ENCODE data around the gene HUS1B. TPM values are rescaled to one million over a fixed set of nuclear protein-coding genes. Genes with fewer than 3 reads are reported as not detected.

Gene HUS1B
- total RNA-seq, 2 donors from 2014 or later: 2.3 to 7.8 TPM

DNA sequence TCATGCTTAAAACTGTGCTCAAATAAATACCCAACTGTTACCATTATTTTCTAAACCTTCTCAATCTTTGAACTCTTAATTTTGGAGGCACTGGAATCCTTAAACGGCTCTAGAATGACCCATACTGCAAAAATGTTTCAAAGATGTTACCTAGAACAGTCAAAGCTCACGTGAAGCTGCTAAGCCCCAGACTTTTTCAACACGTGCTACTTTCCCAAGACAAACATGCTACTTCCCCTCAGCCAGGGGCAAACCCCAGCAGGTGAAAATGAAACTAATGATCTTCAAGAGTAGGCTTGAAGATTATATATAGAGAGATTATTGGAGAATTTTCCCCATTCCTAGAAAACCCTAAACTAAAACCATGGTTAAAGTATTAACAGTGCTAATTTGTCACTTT lies 28.1 kb downstream of the HUS1B start:
- DNase-seq (ENCODE audit: low spot score) (no peak), ATAC-seq (no peak)
- Mint-ChIP-seq H3K27ac (no peak overlapping the region), H3K4me1 (ENCODE audit: low read depth in 2 of 2) (peaks cover 10 to 12% of the 10 kb centered on the region in 2 donors), H3K36me3 (no peaks in the 10 kb centered on the region), H3K9me3 (no peaks in the 10 kb centered on the region), H3K27me3 (no peaks in the 10 kb centered on the region), H3K4me3 (no peak overlapping the region)

DNA sequence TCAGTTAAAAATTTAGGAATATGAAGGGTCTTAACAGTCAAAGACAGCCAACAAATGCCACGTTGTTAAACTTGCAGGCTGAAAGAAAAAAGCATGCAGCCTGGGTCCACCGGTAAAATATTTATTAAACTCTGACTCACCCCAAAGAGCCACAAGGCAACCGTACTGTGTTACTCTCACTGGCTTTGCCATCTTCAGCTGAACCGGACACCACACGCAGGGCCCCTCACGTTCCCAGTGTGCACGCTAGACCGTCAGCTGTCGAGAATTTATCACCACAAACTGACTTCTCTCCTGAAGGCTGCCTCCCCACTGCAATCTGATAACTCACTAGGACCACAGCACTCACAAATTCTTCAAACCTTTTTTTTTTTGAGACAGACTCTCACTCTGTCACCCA lies 30.7 kb downstream of the HUS1B start:
- H3K4me1 Mint-ChIP-seq (ENCODE audit: low read depth in 2 of 2): peaks cover 13 to 15% of the 10 kb centered on the region in 2 donors
- no peaks in the 10 kb centered on the region for H3K36me3 Mint-ChIP-seq
- H3K4me3 Mint-ChIP-seq: no peak overlapping the region
- H3K9me3 Mint-ChIP-seq: no peaks in the 10 kb centered on the region
- H3K27me3 Mint-ChIP-seq: no peaks in the 10 kb centered on the region
- no peak overlapping the region for H3K27ac Mint-ChIP-seq
- no peak for DNase-seq (ENCODE audit: low spot score)
- no peak for ATAC-seq

DNA sequence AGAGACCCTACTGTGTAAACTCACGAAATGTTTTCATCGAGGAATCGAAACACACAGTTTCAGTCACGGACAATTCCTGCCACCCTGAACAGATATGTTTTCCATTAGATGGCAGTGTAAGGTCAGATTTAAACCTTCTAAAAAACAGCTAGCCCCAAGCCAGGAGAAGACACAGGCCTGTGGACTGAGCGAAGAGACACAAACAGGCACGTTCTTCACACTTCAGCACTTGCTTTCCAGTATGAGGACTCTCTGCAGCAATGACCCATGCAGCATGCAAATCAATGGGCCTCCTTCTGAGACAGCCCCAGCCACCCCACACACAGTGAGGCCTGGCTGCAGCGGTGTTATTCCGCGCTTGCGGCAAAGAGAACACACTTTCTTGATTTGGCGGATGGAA lies 31.9 kb downstream of the HUS1B start:
- ATAC-seq: no peak
- Mint-ChIP-seq H3K27me3 (no peaks in the 10 kb centered on the region), H3K36me3 (no peaks in the 10 kb centered on the region), H3K4me1 (ENCODE audit: low read depth in 2 of 2) (peaks cover 15 to 23% of the 10 kb centered on the region in 2 donors), H3K4me3 (no peak overlapping the region), H3K27ac (no peak overlapping the region), H3K9me3 (no peaks in the 10 kb centered on the region)
- DNase-seq (ENCODE audit: low spot score): no peak

DNA sequence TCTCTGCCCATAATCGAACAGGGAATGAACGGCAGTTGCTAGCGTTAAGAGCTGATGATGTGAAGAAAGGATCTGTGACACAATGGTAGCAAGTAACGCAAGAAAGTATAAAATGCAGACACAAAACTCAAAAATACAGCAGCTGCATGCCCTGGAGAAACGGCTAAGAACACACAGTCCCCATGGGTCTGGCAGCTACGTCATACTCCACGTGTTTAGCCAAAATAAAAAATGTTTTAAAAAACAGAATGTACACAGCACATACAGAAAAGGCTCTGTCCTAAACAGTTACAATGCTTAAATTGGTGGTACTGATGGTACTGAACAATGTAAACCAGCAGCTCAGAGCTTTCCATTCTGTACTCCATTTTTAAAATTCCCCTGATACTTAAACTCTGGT lies 34.4 kb downstream of the HUS1B start:
- no peak overlapping the region for H3K27ac Mint-ChIP-seq
- H3K27me3 Mint-ChIP-seq: no peaks in the 10 kb centered on the region
- no peak for ATAC-seq
- no peak for DNase-seq (ENCODE audit: low spot score)
- H3K9me3 Mint-ChIP-seq: no peaks in the 10 kb centered on the region
- no peaks in the 10 kb centered on the region for H3K36me3 Mint-ChIP-seq
- H3K4me1 Mint-ChIP-seq (ENCODE audit: low read depth in 2 of 2): peaks cover 8 to 15% of the 10 kb centered on the region in 2 donors
- no peak overlapping the region for H3K4me3 Mint-ChIP-seq

DNA sequence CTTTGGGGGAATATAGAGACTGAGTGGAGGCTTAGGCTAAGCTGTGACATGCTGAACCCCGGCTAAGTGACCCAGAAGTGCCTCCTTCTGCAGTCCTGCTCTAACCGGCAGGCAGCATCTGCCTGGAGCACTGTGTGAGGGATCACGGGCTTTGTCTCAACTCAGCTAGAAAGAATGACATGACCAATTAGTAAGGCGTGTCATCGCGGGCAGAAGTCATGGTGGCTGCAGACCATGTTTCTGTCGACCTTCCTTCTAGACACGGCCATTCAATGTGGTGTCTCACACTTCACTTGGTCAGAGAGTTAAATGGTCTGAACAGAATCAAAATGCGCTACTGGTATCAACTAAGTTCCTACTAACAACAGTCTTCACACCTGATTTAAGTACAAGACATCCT lies 35.0 kb downstream of the HUS1B start:
- H3K36me3 Mint-ChIP-seq: no peaks in the 10 kb centered on the region

DNA sequence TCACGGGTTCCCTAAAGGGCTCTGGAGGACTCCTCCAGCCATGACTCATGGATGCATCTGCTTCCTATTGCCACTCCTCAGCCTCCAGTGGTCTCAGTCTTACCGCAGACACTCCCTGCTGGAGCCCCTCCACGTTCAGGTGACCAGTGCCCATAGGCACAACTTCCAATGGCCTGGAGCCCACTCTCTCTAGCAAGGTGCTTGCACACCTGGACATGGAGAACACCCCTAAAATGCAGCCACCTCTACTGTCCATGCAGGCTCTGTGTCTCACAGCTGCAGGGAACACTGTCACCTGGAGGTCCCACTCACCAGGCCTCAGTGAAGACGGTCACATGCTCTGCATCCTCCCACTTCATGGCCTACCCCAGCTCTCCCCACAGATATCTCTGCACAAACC lies 36.0 kb downstream of the HUS1B start:
- DNase-seq (ENCODE audit: low spot score) (no peak), ATAC-seq (peak in 1 of 2 donors; percentile 53)
- no peak overlapping the region for H3K4me3 Mint-ChIP-seq
- H3K27me3 Mint-ChIP-seq: no peaks in the 10 kb centered on the region
- H3K9me3 Mint-ChIP-seq: no peaks in the 10 kb centered on the region
- peaks cover 2% of the 10 kb centered on the region for H3K36me3 Mint-ChIP-seq
- peaks cover 8 to 16% of the 10 kb centered on the region in 2 donors for H3K4me1 Mint-ChIP-seq (ENCODE audit: low read depth in 2 of 2)
- no peak overlapping the region for H3K27ac Mint-ChIP-seq

More for the DNA sequence above, 35.0 kb downstream of the HUS1B start:
- Mint-ChIP-seq H3K9me3 (no peaks in the 10 kb centered on the region), H3K27me3 (no peaks in the 10 kb centered on the region), H3K27ac (no peak overlapping the region), H3K4me3 (no peak overlapping the region), H3K4me1 (ENCODE audit: low read depth in 2 of 2) (peaks cover 8 to 15% of the 10 kb centered on the region in 2 donors)
- DNase-seq (ENCODE audit: low spot score): no peak
- no peak for ATAC-seq

DNA sequence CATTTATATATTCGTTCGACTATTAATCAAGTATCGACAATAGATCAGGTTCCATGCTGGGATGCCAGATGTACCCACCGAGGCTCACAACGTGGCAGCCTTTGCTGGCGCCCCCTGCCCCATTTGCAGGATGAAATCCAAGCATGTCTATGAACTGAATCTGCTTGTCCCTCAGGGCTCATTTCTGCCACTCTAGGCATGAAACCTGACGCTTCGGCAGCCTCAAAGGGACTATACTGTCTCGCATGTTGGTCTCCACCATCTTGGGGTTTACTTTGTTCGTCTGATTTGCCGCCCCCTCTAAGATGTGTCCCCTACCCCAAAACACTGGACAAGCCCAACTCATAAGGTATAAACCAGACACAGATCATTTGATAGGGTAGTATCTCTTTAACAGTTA lies 36.7 kb downstream of the HUS1B start:
- Mint-ChIP-seq H3K9me3 (no peaks in the 10 kb centered on the region), H3K4me1 (ENCODE audit: low read depth in 2 of 2) (peaks cover 8 to 18% of the 10 kb centered on the region in 2 donors), H3K27ac (no peak overlapping the region)

DNA sequence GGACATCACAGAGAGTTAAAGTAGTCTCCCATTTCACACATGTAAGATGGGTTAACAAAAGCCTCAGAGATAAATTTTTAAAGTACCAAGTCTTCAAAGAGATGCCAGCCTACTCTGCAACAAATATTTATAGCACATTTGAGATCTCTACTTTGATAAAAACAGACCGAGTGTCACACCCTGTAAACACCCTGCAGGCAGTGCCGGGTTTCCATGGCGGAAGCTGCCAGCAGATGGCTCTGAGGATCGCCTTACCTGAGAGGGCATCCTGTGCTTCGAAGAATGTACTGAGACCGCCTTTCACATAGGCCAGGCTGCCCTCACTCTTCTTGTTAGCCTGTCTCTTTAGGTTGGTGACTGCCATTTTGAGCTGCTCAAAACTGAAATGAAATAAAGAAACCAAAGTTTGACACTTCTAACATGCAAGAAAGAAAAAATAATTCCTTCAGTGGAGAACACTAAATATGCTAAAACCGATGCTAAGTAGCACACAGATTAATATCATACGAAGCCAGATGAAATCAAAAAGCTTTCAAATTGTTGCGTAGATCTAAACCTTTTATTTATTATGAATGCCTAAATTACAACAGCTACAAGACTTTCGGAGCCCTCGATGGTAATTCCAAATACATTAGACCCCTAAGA lies 39.3 kb downstream of the HUS1B start:
- H3K27ac Mint-ChIP-seq: no peak overlapping the region
- no peaks in the 10 kb centered on the region for H3K9me3 Mint-ChIP-seq
- H3K36me3 Mint-ChIP-seq: peaks cover 5% of the 10 kb centered on the region
- H3K27me3 Mint-ChIP-seq: no peaks in the 10 kb centered on the region
- H3K4me1 Mint-ChIP-seq (ENCODE audit: low read depth in 2 of 2): peaks cover 0 to 18% of the 10 kb centered on the region in 2 donors
- H3K4me3 Mint-ChIP-seq: no peak overlapping the region
- DNase-seq (ENCODE audit: low spot score): no peak
- ATAC-seq: no peak

More for the DNA sequence above, 36.7 kb downstream of the HUS1B start:
- no peak for DNase-seq (ENCODE audit: low spot score)
- no peak for ATAC-seq
- Mint-ChIP-seq H3K36me3 (peaks cover 5% of the 10 kb centered on the region), H3K27me3 (no peaks in the 10 kb centered on the region), H3K4me3 (no peak overlapping the region)

DNA sequence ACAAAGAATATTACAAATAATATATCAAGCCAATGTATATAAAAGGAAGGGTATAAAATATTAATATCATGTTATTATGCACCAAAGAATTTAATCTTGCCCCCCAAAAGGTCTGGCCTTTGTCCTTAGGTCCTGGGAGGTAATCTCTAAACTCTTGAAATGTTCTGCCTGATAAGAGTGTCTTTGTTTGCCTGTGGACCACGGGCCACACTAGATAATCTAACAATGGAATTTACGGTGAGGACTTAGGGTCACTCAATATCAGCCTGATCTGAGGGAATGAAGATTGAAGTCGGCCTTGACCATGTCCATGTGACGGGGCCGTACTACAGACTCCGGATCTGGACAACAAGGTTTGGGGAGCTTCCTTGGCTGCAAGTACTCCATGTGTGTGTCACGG lies 42.9 kb downstream of the HUS1B start:
- Mint-ChIP-seq H3K27ac (no peak overlapping the region), H3K4me1 (ENCODE audit: low read depth in 2 of 2) (peaks cover 6 to 11% of the 10 kb centered on the region in 2 donors), H3K4me3 (no peak overlapping the region), H3K9me3 (no peaks in the 10 kb centered on the region), H3K27me3 (no peaks in the 10 kb centered on the region), H3K36me3 (peaks cover 7% of the 10 kb centered on the region)
- no peak for ATAC-seq
- DNase-seq (ENCODE audit: low spot score): no peak

DNA sequence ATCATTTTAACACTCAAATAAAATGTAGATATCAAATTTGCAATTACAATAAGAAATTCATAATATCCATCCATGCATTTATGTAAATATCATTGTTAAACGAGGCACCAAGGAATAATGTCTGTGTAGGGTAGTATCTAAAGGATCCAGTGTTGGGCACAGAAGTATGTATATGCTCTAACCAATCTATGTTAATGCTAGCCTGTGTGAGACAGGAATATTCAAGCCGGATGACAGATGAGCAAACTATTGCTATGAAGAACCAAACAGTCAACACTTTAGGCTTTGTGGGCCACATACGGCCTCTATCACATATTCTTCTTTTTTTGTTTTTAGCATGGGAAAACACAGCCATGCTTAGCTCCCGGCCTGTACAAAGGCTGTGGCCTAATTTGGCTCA lies 45.0 kb downstream of the HUS1B start:
- peaks cover 12% of the 10 kb centered on the region for H3K36me3 Mint-ChIP-seq
- DNase-seq (ENCODE audit: low spot score): no peak
- no peaks in the 10 kb centered on the region for H3K27me3 Mint-ChIP-seq
- peaks cover 6 to 11% of the 10 kb centered on the region in 2 donors for H3K4me1 Mint-ChIP-seq (ENCODE audit: low read depth in 2 of 2)
- H3K4me3 Mint-ChIP-seq: no peak overlapping the region
- ATAC-seq: no peak
- H3K27ac Mint-ChIP-seq: peak overlapping the region in 1 of 2 donors; percentile 38
- H3K9me3 Mint-ChIP-seq: no peaks in the 10 kb centered on the region

DNA sequence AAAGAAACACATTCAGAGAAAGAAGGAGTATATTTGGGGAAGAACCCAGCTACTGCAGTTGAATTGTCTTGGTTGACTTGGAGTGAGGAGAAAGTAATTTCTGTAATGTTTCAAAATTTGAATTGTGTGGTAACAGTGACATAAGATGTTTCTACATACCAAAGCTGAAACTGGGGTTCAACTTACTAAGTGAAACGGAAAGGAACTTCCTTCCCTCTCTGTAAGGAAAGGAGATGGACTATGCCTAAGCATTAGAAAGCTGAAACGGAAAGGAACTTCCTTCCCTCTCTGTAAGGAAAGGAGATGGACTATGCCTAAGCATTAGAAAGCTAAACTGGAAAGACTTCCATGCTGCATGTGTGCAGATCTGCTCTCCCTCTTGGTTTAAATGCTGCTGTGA lies 46.0 kb downstream of the HUS1B start:
- Mint-ChIP-seq H3K36me3 (peaks cover 17% of the 10 kb centered on the region), H3K9me3 (no peaks in the 10 kb centered on the region), H3K27ac (peak overlapping the region in 1 of 2 donors; percentile 48), H3K4me3 (no peak overlapping the region), H3K4me1 (ENCODE audit: low read depth in 2 of 2) (peaks cover 5 to 11% of the 10 kb centered on the region in 2 donors), H3K27me3 (no peaks in the 10 kb centered on the region)
- ATAC-seq (peak in 1 of 2 donors; percentile 45), DNase-seq (ENCODE audit: low spot score) (no peak)

DNA sequence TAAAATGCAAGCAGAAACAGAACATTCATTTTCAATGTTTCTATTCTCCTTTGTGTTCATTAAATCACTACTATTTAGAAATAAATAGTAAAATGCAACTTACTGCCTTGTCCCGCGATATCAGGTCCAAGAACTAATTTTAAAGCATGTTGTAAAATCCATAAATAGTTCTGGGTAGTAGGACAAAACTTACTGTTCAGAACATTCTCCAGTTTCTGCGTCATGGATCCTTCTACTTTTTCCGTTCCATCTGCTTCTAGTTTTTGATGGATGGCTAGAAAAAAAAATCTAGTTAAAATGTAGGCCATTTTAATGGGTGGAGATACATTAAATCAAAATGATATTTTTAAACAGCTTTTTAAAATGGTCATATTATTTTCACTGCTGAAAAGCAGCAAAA lies 47.0 kb downstream of the HUS1B start:
- H3K27ac Mint-ChIP-seq: no peak overlapping the region
- no peak for DNase-seq (ENCODE audit: low spot score)
- ATAC-seq: no peak
- H3K4me3 Mint-ChIP-seq: no peak overlapping the region
- no peaks in the 10 kb centered on the region for H3K9me3 Mint-ChIP-seq
- H3K4me1 Mint-ChIP-seq (ENCODE audit: low read depth in 2 of 2): peaks cover 4 to 12% of the 10 kb centered on the region in 2 donors
- no peaks in the 10 kb centered on the region for H3K27me3 Mint-ChIP-seq
- H3K36me3 Mint-ChIP-seq: peaks cover 18% of the 10 kb centered on the region

DNA sequence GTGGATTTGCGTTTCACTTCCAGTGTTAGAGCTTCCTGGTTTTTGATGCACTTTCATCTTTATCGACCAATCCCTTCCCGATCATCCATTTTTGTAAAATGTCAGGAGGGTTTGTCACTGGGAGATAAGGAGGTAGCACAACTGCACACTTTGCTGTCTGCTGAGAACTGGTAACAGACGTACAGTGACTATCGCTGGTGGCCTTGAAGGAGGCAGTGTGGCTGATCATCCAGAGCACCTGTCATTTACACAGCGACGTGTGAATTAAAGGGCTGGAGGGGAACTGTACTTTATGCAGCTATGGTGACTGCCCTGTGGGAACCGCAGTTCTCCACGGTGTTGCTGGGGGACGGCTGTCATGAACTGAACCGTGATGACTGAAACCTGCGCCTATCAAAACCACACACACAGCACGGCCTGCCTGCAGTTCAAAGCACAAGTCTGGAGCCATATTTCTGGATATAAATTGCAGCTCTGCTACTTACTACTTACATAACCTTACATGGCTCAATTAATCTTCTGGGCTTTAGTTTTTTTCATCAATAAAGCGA lies 50.0 kb downstream of the HUS1B start:
- Mint-ChIP-seq H3K4me3 (no peak overlapping the region), H3K4me1 (ENCODE audit: low read depth in 2 of 2) (peaks cover 7 to 18% of the 10 kb centered on the region in 2 donors), H3K27me3 (no peaks in the 10 kb centered on the region), H3K9me3 (no peaks in the 10 kb centered on the region), H3K27ac (no peak overlapping the region), H3K36me3 (peaks cover 18% of the 10 kb centered on the region)
- ATAC-seq: no peak
- no peak for DNase-seq (ENCODE audit: low spot score)

Measured in natural killer cell treated with Interleukin-12 subunit alpha and Interleukin-12 subunit beta and Interleukin-15 and Interleukin-18, amount 100 ng/mL, for 72 hours (primary cell).